Ovary (tissue), 3 donors: Measurements from ENCODE around the gene STON1.

ENCODE experiments used
- EP300 ChIP-seq: sonication (generic); formaldehyde crosslinking; IDR thresholded peaks from one replicate; pipeline ENCODE4 v1.6.1; 2017; ENCODE audit warnings: antibody characterized with exemption
- POLR2A ChIP-seq: fragments of 450-650 bp; IDR thresholded peaks from one replicate; pipeline ENCODE4 v1.6.1; 2017; ENCODE audit warnings: antibody characterized with exemption, mild to moderate bottlenecking, moderate library complexity
- TF ChIP-seq, protein P1 (sequence below), 3 donors: fragments of 450-650 bp in 2 of 3; fragments of 200-600 bp in 1 of 3; IDR thresholded peaks; one replicate each; pipeline versions ENCODE4 v1.5.1 to v1.8.0; 2016 to 2022; ENCODE audit warnings: antibody characterized with exemption in 3 of 3, mild to moderate bottlenecking in 1 of 3
- donor health status: DM: no; HTN: no; CAD: no.

- TF ChIP-seq, protein P1, sequence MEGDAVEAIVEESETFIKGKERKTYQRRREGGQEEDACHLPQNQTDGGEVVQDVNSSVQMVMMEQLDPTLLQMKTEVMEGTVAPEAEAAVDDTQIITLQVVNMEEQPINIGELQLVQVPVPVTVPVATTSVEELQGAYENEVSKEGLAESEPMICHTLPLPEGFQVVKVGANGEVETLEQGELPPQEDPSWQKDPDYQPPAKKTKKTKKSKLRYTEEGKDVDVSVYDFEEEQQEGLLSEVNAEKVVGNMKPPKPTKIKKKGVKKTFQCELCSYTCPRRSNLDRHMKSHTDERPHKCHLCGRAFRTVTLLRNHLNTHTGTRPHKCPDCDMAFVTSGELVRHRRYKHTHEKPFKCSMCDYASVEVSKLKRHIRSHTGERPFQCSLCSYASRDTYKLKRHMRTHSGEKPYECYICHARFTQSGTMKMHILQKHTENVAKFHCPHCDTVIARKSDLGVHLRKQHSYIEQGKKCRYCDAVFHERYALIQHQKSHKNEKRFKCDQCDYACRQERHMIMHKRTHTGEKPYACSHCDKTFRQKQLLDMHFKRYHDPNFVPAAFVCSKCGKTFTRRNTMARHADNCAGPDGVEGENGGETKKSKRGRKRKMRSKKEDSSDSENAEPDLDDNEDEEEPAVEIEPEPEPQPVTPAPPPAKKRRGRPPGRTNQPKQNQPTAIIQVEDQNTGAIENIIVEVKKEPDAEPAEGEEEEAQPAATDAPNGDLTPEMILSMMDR (IDR thresholded peaks at IDR 0.05) = no peak
- TF ChIP-seq POLR2A (no peak), EP300 (no peak)
These were observed 11.9 kb downstream of the STON1 start for GRCh38 chr2:48541666-48542389.
